IMR-90 (cell line): ENCODE measurements around the gene FRS3. TPM values are rescaled to one million over a fixed set of nuclear protein-coding genes. Genes with fewer than 3 reads are reported as not detected.

Experiments used
- ATAC-seq: fragments of 200-7000 bp; cut with Tn5 transposase; 2 replicates; pipeline ENCODE4 v1.9.1; 2020; ENCODE audit warnings: low read depth, mild to moderate bottlenecking, moderate library complexity
- BruUV-seq: library from RNA; stranded (reverse); fragments of 400-500 nt; replicated peaks from 2 replicates; lab custom pipeline; 2021; lab: Mats Ljungman, UMichigan
- CTCF ChIA-PET: fragments of 300-600 bp; formaldehyde crosslinking; extraction: SDS; loops from one replicate; lab custom pipeline; 2021; ENCODE audit warnings: antibody characterized with exemption; lab: Yijun Ruan, JAX
- POLR2A ChIA-PET: fragments of 300-600 bp; sonication (Branson Sonifier 250); formaldehyde crosslinking; loops from one replicate; lab custom pipeline; 2022; ENCODE audit warnings: antibody characterized with exemption; ENCODE audit not compliant: unreplicated experiment; lab: Charles Lee
- DNase-seq: peaks from one replicate; pipeline ENCODE4 v3.0.0; 2013
- H2AFZ ChIP-seq: replicated peaks from 2 replicates; pipeline ENCODE3; 2013; ENCODE audit warnings: low read length, mild to moderate bottlenecking; ENCODE audit not compliant: poor library complexity
- H2AK5ac ChIP-seq: 2 replicates; pipeline ENCODE4 v1.6.1; 2013; ENCODE audit warnings: low read depth, low read length, inconsistent platforms
- H2AK9ac ChIP-seq: replicated peaks from 2 replicates; pipeline ENCODE3; 2013; ENCODE audit warnings: mild to moderate bottlenecking, low read depth, low read length, moderate library complexity; ENCODE audit not compliant: poor library complexity
- H2BK120ac ChIP-seq: 2 replicates; pipeline ENCODE4 v1.6.1; 2013; ENCODE audit warnings: low read depth, low read length, inconsistent platforms
- H2BK15ac ChIP-seq: 3 replicates; pipeline ENCODE4 v1.6.1; 2013; ENCODE audit warnings: low read depth, low read length, inconsistent platforms
- H2BK20ac ChIP-seq: 2 replicates; pipeline ENCODE4 v1.6.1; 2013; ENCODE audit warnings: low read depth, mild to moderate bottlenecking, inconsistent platforms, low read length, moderate library complexity
- H2BK5ac ChIP-seq: 2 replicates; pipeline ENCODE4 v1.6.1; 2013; ENCODE audit warnings: mild to moderate bottlenecking, low read depth, low read length, inconsistent platforms; ENCODE audit not compliant: poor library complexity, severe bottlenecking
- H3K14ac ChIP-seq: replicated peaks from 2 replicates; pipeline ENCODE4 v1.6.1; 2013; ENCODE audit warnings: low read depth, low read length, inconsistent platforms
- H3K18ac ChIP-seq: 2 replicates; pipeline ENCODE4 v1.6.1; 2013; ENCODE audit warnings: low read depth, low read length, control low read depth
- H3K23ac ChIP-seq: 2 replicates; pipeline ENCODE4 v1.6.1; 2013; ENCODE audit warnings: low read depth, low read length, inconsistent platforms
- H3K27ac ChIP-seq: 2 replicates; pipeline ENCODE4 v1.5.1; 2013; ENCODE audit warnings: mild to moderate bottlenecking, control low read depth, low read length; ENCODE audit not compliant: insufficient read depth
- H3K27me3 ChIP-seq: 2 replicates; pipeline ENCODE4 v1.6.1; 2013; ENCODE audit warnings: low read length; ENCODE audit not compliant: control insufficient read depth, insufficient read depth
- H3K36me3 ChIP-seq: 2 replicates; pipeline ENCODE4 v1.6.1; 2013; ENCODE audit warnings: low read length, mixed read lengths; ENCODE audit not compliant: control insufficient read depth, insufficient read depth
- H3K4ac ChIP-seq: 2 replicates; pipeline ENCODE4 v1.6.1; 2013; ENCODE audit warnings: low read depth, low read length, inconsistent platforms
- H3K4me1 ChIP-seq: 2 replicates; pipeline ENCODE4 v1.6.1; 2013; ENCODE audit warnings: low read length, mixed read lengths; ENCODE audit not compliant: control insufficient read depth, insufficient read depth
- H3K4me2 ChIP-seq: 2 replicates; pipeline ENCODE4 v1.6.1; 2013; ENCODE audit warnings: low read depth, mild to moderate bottlenecking, control low read depth, low read length, moderate library complexity
- H3K4me3 ChIP-seq: 2 replicates; pipeline ENCODE4 v1.5.1; 2013; ENCODE audit warnings: low read depth, mild to moderate bottlenecking, control low read depth, low read length, moderate library complexity; ENCODE audit not compliant: insufficient read depth
- H3K56ac ChIP-seq: 2 replicates; pipeline ENCODE4 v1.6.1; 2013; ENCODE audit warnings: low read length, inconsistent platforms; ENCODE audit not compliant: insufficient read depth; ENCODE audit errors: extremely low read depth
- H3K79me1 ChIP-seq, 2 experiments: 2 replicates each; pipeline ENCODE4 v1.6.1; 2013; ENCODE audit warnings: low read length in 2 of 2, inconsistent platforms in 1 of 2, low read depth in 1 of 2
- H3K9ac ChIP-seq: 2 replicates; pipeline ENCODE4 v1.6.1; 2013; ENCODE audit warnings: low read depth, low read length, control low read depth
- H3K9me1 ChIP-seq: 2 replicates; pipeline ENCODE4 v1.6.1; 2013; ENCODE audit warnings: low read length, inconsistent platforms; ENCODE audit not compliant: insufficient read depth
- H3K9me3 ChIP-seq: 2 replicates; pipeline ENCODE4 v1.6.1; 2013; ENCODE audit warnings: low read length; ENCODE audit not compliant: control insufficient read depth, insufficient read depth
- H4K20me1 ChIP-seq: 2 replicates; pipeline ENCODE4 v1.6.1; 2013; ENCODE audit warnings: low read length, inconsistent platforms; ENCODE audit not compliant: insufficient read depth
- H4K5ac ChIP-seq: 2 replicates; pipeline ENCODE4 v1.6.1; 2013; ENCODE audit warnings: mild to moderate bottlenecking, low read depth, low read length, control low read depth
- H4K8ac ChIP-seq, 2 experiments: 2 replicates each; pipeline ENCODE4 v1.6.1; 2013; ENCODE audit warnings: low read depth in 2 of 2, low read length in 2 of 2, control low read depth in 1 of 2, inconsistent platforms in 1 of 2
- H4K91ac ChIP-seq: 2 replicates; pipeline ENCODE4 v1.6.1; 2013; ENCODE audit warnings: low read depth, low read length, inconsistent platforms; ENCODE audit not compliant: insufficient read depth
- CEBPB ChIP-seq: IDR thresholded peaks from 2 replicates; pipeline ENCODE4 v1.6.1; 2012; ENCODE audit warnings: low read depth, low read length, improper control_type of control experiment
- ELK1 ChIP-seq: fragments of 150-350 bp; IDR thresholded peaks from 2 replicates; pipeline ENCODE4 v1.6.1; 2016; ENCODE audit warnings: low read depth, mild to moderate bottlenecking, low read length, moderate library complexity, borderline replicate concordance
- FOS ChIP-seq: fragments of 150-350 bp; IDR thresholded peaks from 2 replicates; pipeline ENCODE4 v1.6.1; 2016; ENCODE audit warnings: low read depth, low read length
- MAFK ChIP-seq: IDR thresholded peaks from 2 replicates; pipeline ENCODE4 v1.6.1; 2012; ENCODE audit warnings: low read depth, low read length, improper control_type of control experiment
- WGBS, 2 experiments: methylation state at CpG; one replicate each; pipeline versions ENCODE4 v1.1.5 to v1.1.7; 2013; ENCODE audit warnings: missing lambda C conversion rate in 2 of 2; ENCODE audit not compliant: insufficient read length in 1 of 2; ENCODE audit errors: extremely low coverage in 2 of 2; 5-methylcytosine and 5-hydroxymethylcytosine counted together
- dilution Hi-C: fragments of 300-500 bp; cut with HindIII; formaldehyde crosslinking; loops from one replicate; pipeline ENCODE4 v1.14.3; 2018; ENCODE audit warnings: low sequenced_read_pairs; ENCODE audit not compliant: unreplicated experiment
- in situ Hi-C: fragments of 300-500 bp; cut with MboI; formaldehyde crosslinking; loops from 3 replicates; pipeline ENCODE4 v1.14.3; 2019; ENCODE audit warnings: low sequenced_read_pairs, inconsistent platforms, mixed read lengths
- intact Hi-C: fragments of 100-400 bp; cut with micrococcal nuclease; formaldehyde crosslinking; loops from 2 replicates; pipeline ENCODE4 v1.10.0; 2022
- polyA plus RNA-seq, 3 experiments: library from polyadenylated mRNA; depleted of rRNA; stranded (reverse); fragments of >200 nt; gene quantifications; 2 replicates each; pipeline ENCODE4 v1.2.3, GENCODE V29; 2012; ENCODE audit warnings: low replicate concordance in 1 of 3
- total RNA-seq: library from RNA; depleted of rRNA; stranded (reverse); fragments of >200 nt; gene quantifications from 2 replicates; pipeline ENCODE4 v1.2.3, GENCODE V29; 2012

Gene FRS3
- total and polyA plus RNA-seq, 2 of the 4 experiments (the other 2 are of a cell fraction), result 0.54 to 3.8 TPM

DNA sequence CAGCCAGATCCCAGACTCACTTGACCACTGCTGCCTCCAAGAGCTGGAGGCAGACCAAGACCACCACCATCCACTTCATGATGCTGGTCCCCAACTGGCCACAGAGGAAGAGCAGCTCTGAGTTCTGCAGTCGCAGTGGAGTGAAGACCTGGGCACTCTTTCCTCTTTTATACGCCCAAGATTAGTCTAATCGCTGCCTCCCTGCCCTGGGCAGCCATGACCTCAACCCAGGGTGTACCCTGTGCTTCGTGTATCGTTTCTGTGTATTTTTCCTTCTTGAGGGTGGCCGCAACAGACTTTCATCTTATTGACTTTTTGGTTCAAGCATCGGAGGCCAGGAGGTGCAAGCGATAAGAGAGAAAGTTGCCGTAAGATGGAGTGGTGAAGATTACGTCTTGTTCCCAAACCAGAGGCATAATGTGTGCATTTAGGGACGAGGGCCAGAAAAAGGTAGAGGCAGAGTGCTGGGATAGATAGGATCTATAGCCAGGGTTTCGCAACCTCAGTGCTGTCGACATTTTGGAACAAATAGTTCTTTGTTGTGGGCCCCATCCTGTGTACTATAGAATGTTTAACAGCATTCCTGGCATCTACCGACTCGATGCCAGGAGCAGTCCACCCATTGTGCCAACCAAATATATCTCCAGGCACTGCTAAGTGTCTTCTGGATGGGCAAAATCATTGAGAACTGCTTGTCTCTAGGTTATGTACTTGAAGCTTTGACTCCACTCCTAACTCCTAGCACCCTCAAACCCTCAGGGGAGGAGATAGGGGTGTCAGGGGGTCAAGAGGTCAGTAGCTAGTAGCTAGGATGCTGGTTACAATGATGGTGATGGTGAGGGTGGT is 32.2 kb downstream of the FRS3 start, which contains the start of gene PGC:
Gene PGC, minus strand, starts transcription at position 142 of the 846 bp plus-strand sequence. Its CDS starts 63 bp downstream, at position 79.
- Histone ChIP-seq H3K4me3 (no peak within 1 kb of the TSS), H3K9me3 (no peaks in the 10 kb centered on the region), H3K18ac (no peak within 1 kb of the TSS), H3K27me3 (peaks cover 13% of the 10 kb centered on the region), H3K79me1 (no peaks in the 10 kb centered on the region), H2BK15ac (no peak within 1 kb of the TSS), H3K9me1 (no peaks in the 10 kb centered on the region), H4K8ac (no peak within 1 kb of the TSS), H4K91ac (no peak within 1 kb of the TSS), H3K4ac (no peak within 1 kb of the TSS), H2AK5ac (no peak within 1 kb of the TSS), H3K4me2 (no peak within 1 kb of the TSS), H4K20me1 (no peaks in the 10 kb centered on the region), H2BK5ac (no peak within 1 kb of the TSS), H3K56ac (no peak within 1 kb of the TSS), H2BK20ac (no peak within 1 kb of the TSS), H3K14ac (no peak within 1 kb of the TSS), H2BK120ac (no peak within 1 kb of the TSS), H3K23ac (no peak within 1 kb of the TSS), H3K27ac (no peak within 1 kb of the TSS), H2AFZ (no peak within 1 kb of the TSS), H3K4me1 (no peaks in the 10 kb centered on the region), H2AK9ac (no peak within 1 kb of the TSS), H4K5ac (no peak within 1 kb of the TSS), H3K9ac (no peak within 1 kb of the TSS), H3K36me3 (no peaks in the 10 kb centered on the region)
- ATAC-seq (no peak), DNase-seq (no peak)
- in situ Hi-C loops (no loop called here), dilution Hi-C loops (no loop called here), intact Hi-C loops (no loop called here)
- CTCF ChIA-PET, result no interaction called here
- TF ChIP-seq MAFK, result no peak
- no peak for TF ChIP-seq ELK1
- no peak for TF ChIP-seq FOS
- peak; percentile 60 for TF ChIP-seq CEBPB
- POLR2A ChIA-PET, result no interaction called here
- no TSS peak for BruUV-seq
- WGBS, 2 experiments, result 85% methylated on average over 8 of the region's 15 CpGs; no CpG with 5 or more reads in 1 of the 2 experiments
